D721Med (cell line): ENCODE data around the gene SRGN.
"Not testable (repeated sequence)": the region's sequence is repeated elsewhere in the genome, so short reads cannot be mapped to it uniquely, and the experiment has no call there.

ENCODE experiments used
- DNase-seq: peaks from one replicate; pipeline ENCODE4 v3.0.0; 2011; ENCODE audit warnings: low spot score; ENCODE audit not compliant: insufficient read length
- FAIRE-seq: peaks from 2 replicates; lab custom pipeline; 2011; peaks lifted over from hg19 to GRCh38; lab: Jason Lieb, UNC
- TF ChIP-seq, protein P1 (sequence below): IDR thresholded peaks from 2 replicates; pipeline ENCODE4 v1.5.1; 2012; ENCODE audit warnings: mild to moderate bottlenecking, control low read depth; ENCODE audit not compliant: insufficient read depth; ENCODE audit errors: missing control alignments

Gene SRGN

DNA sequence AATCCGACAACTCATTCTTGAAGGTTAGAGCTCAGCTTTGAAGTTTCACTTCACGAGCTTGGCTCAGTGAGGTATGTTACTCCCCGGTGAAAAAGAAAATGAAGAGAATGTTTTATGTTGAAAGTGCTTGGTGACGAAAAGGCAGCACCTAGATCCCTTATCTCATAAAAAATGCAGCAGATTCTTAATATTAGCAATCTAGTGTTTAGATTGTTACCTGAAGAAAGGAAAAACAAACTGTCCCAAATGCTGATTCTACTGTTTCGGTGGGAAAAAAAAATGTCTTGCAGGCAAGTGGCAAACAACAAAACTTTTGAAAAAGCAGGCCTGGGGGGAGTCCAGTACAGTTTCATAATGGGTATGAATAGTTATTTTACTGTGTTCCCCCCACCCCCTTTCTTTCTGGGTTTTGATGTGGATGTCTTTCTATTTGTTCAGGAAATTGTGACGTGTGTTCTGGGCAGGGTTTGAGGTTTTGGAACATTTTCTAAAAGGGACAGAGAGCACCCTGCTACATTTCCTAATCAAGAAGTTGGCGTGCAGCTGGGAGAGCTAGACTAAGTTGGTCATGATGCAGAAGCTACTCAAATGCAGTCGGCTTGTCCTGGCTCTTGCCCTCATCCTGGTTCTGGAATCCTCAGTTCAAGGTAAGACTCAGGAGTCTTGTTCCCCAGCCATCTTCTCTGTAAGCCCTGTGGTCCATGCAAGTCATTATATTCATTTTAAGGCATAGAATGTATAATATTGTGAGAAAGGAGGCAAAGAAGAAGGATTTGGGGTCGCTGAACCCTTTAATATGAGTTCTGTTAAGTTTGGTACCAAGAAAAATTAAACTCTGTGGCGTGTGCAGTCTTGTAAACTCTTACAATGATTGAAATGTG, at the start of gene SRGN:
Gene SRGN, plus strand, starts transcription at position 514 of the 881 bp plus-strand sequence. Its CDS starts 55 bp downstream, at position 569.
- FAIRE-seq = no peak
- DNase-seq = no peak
- TF ChIP-seq, protein P1, sequence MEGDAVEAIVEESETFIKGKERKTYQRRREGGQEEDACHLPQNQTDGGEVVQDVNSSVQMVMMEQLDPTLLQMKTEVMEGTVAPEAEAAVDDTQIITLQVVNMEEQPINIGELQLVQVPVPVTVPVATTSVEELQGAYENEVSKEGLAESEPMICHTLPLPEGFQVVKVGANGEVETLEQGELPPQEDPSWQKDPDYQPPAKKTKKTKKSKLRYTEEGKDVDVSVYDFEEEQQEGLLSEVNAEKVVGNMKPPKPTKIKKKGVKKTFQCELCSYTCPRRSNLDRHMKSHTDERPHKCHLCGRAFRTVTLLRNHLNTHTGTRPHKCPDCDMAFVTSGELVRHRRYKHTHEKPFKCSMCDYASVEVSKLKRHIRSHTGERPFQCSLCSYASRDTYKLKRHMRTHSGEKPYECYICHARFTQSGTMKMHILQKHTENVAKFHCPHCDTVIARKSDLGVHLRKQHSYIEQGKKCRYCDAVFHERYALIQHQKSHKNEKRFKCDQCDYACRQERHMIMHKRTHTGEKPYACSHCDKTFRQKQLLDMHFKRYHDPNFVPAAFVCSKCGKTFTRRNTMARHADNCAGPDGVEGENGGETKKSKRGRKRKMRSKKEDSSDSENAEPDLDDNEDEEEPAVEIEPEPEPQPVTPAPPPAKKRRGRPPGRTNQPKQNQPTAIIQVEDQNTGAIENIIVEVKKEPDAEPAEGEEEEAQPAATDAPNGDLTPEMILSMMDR = no peak

- not testable (repeated sequence) for FAIRE-seq, DNase-seq
These were observed 47.0 kb upstream of the SRGN start for GRCh38 chr10:69040904-69041303.

DNA sequence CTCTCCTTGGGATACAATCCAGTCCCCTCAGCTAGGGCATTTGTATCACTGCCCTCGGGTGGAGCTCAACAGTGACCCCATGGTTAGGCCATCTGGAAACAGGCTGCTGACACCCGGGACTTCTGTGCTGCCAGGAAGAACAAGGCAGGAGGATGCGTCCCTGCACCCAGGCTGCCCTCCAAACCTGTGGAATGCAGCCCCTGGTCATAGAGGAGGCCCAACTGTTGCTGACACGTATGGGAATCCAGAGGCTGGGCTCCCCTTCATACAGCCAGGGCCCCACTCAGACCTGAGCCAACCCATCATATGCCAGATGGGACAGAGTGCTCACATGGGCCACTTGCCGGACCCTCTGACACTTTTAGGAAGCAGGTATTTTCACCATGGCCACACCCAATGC, 45.5 kb upstream of the SRGN start:
- TF ChIP-seq, protein P1 = no peak
- FAIRE-seq (no peak), DNase-seq (no peak)

DNA sequence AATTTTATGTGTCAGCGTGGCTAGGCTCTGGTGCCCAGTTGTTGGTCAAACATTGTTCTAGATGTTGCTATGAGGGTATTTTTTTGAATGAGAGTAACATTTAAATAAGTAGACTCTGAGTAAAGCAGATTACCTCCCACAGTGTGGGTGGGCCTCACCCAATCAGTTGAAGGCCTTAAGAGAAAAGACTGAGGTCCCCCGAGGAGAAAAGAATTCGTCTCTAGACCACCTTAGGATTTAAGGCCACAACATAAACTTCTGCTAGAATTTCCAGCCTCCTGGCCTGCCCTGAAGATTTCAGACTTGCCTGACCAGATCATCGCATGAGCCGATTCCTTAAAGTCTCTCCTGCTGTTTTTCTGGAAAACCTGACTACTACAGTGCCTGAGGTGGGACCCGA, 45.1 kb upstream of the SRGN start:
- TF ChIP-seq, protein P1 = no peak
- no peak for FAIRE-seq

GRCh38 chr10:69043931-69044531, 43.9 kb upstream of the SRGN start:
- no peak for FAIRE-seq
- TF ChIP-seq, protein P1 = no peak
- DNase-seq = no peak

More for the DNA sequence above, 45.1 kb upstream of the SRGN start:
- DNase-seq = no peak

DNA sequence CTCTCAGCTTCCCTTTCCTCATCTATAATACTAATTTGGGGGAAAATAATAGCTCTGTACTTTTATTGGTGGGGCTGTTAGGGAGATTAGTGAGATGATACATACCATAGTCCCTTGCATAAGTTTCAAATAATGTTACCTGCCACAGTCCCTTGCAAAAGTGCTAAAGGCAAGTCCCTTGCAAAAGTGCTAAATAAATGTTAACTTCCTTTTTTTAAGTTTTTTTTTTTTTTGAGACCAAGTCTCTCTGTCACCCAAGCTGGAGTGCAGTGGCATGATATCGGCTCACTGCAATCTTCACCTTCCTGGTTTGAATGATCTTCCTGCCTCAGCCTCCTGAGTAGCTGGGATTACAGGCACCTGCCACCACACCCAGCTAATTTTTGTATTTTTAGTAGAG, 43.4 kb upstream of the SRGN start:
- no peak for DNase-seq
- FAIRE-seq = no peak
- TF ChIP-seq, protein P1 = no peak

- FAIRE-seq = no peak
- TF ChIP-seq, protein P1 = no peak
- DNase-seq = no peak
These were observed 42.2 kb upstream of the SRGN start for GRCh38 chr10:69045441-69046300.
